Retinal pigment epithelial cell (primary cell): Measurements from ENCODE around the gene CALHM3.
"Not testable (repeated sequence)": the region's sequence is repeated elsewhere in the genome, so short reads cannot be mapped to it uniquely, and the experiment has no call there.

Experiments
- DNase-seq: peaks from one replicate; pipeline ENCODE4 v3.0.0-alpha.2; 2010; ENCODE audit warnings: low read depth
- H3K4me3 ChIP-seq: 2 replicates; pipeline ENCODE4 v1.5.1; 2011; ENCODE audit warnings: mild to moderate bottlenecking, low read length, control low read depth, moderate library complexity
- CTCF ChIP-seq: conservative IDR thresholded peaks from 2 replicates; pipeline ENCODE4 v1.5.1; 2011; ENCODE audit warnings: low read depth, low read length, control low read depth, inconsistent platforms

The CALHM3 gene

GRCh38 chr10:103479135-103479534, at the start of gene CALHM3:
Gene CALHM3 (minus strand): TSS chr10:103479240. CDS start chr10:103479032, 208 bp downstream.
- no peak for TF ChIP-seq CTCF
- no peak for DNase-seq
- no peak within 1 kb of the TSS for H3K4me3 ChIP-seq

GRCh38 chr10:103528549-103528948, 49.5 kb upstream of the CALHM3 start:
- DNase-seq: no peak
- no peak overlapping the region for H3K4me3 ChIP-seq
- TF ChIP-seq CTCF: no peak

GRCh38 chr10:103527476-103527875, 48.4 kb upstream of the CALHM3 start:
- H3K4me3 ChIP-seq: not testable (repeated sequence)
- peak; percentile 2 for DNase-seq

- no peak for TF ChIP-seq CTCF
- no peak overlapping the region for H3K4me3 ChIP-seq
- no peak for DNase-seq
Observed at GRCh38 chr10:103525901-103526300, 46.9 kb upstream of the CALHM3 start.

GRCh38 chr10:103523683-103524082, 44.6 kb upstream of the CALHM3 start:
- no peak for TF ChIP-seq CTCF
- H3K4me3 ChIP-seq: no peak overlapping the region
- no peak for DNase-seq

- H3K4me3 ChIP-seq, DNase-seq: not testable (repeated sequence)
Observed at GRCh38 chr10:103522006-103522405, 43.0 kb upstream of the CALHM3 start.

GRCh38 chr10:103519798-103520197, 40.8 kb upstream of the CALHM3 start:
- TF ChIP-seq CTCF: no peak
- no peak overlapping the region for H3K4me3 ChIP-seq
- no peak for DNase-seq

GRCh38 chr10:103517234-103518085, 38.4 kb upstream of the CALHM3 start:
- DNase-seq: no peak
- TF ChIP-seq CTCF: no peak
- no peak overlapping the region for H3K4me3 ChIP-seq
